Measurements from ENCODE around the gene ZNF653.
A peak's percentile ranks its signal among the peaks of the same experiment; 100 is the strongest.

Gene ZNF653

GRCh38 chr19:11510444-11510843, 4.8 kb upstream of the ZNF653 start:
- DNase-seq = no peak

- no peak for DNase-seq
Observed at GRCh38 chr19:11507370-11508078, 1.9 kb upstream of the ZNF653 start.

- no peak for DNase-seq
Observed at GRCh38 chr19:11506967-11507366, 1.3 kb upstream of the ZNF653 start.

GRCh38 chr19:11506101-11506555, 489 bp upstream of the ZNF653 start:
- DNase-seq = no peak

- DNase-seq = peak; percentile 86 to 96
Observed at GRCh38 chr19:11505032-11505503, 571 bp downstream of the ZNF653 start.

- no peak for DNase-seq
Observed at GRCh38 chr19:11504502-11505031, 1.1 kb downstream of the ZNF653 start.

GRCh38 chr19:11499890-11500420, 5.7 kb downstream of the ZNF653 start:
- DNase-seq = no peak

- DNase-seq = no peak
Observed at GRCh38 chr19:11499220-11499726, 6.4 kb downstream of the ZNF653 start.

- peak in 1 of 2 experiments; percentile 54 for DNase-seq
Observed at GRCh38 chr19:11496391-11497163, 9.1 kb downstream of the ZNF653 start.

GRCh38 chr19:11495885-11496284, 9.8 kb downstream of the ZNF653 start:
- no peak for DNase-seq

GRCh38 chr19:11495481-11495880, 10.2 kb downstream of the ZNF653 start:
- no peak for DNase-seq

- DNase-seq = no peak
Observed at GRCh38 chr19:11494634-11495285, 10.9 kb downstream of the ZNF653 start.

GRCh38 chr19:11489378-11489777, 16.3 kb downstream of the ZNF653 start:
- DNase-seq = no peak

GRCh38 chr19:11486661-11487503, 18.8 kb downstream of the ZNF653 start:
- no peak for DNase-seq

GRCh38 chr19:11485245-11485837, 20.3 kb downstream of the ZNF653 start:
- DNase-seq = no peak

- DNase-seq = peak in 1 of 2 experiments; percentile 50
Observed at GRCh38 chr19:11483366-11484111, 22.1 kb downstream of the ZNF653 start.

- peak in 1 of 2 experiments; percentile 82 for DNase-seq
Observed at GRCh38 chr19:11482384-11483050, 23.1 kb downstream of the ZNF653 start.

GRCh38 chr19:11481534-11482383, 23.9 kb downstream of the ZNF653 start:
- peak; percentile 82 to 85 for DNase-seq

All from NCI-H526 (cell line).